HEK293T (cell line): ENCODE data around the gene HECTD1.
"Not testable (repeated sequence)": the region's sequence is repeated elsewhere in the genome, so short reads cannot be mapped to it uniquely, and the experiment has no call there.

ENCODE experiments used
- CTCF ChIA-PET: fragments of 350-600 bp; formaldehyde crosslinking; extraction: SDS; loops from one replicate; lab custom pipeline; 2021; ENCODE audit warnings: antibody characterized with exemption, inconsistent platforms; lab: Yijun Ruan, JAX
- POLR2A ChIA-PET: fragments of 350-600 bp; formaldehyde crosslinking; extraction: SDS; loops from one replicate; lab custom pipeline; 2020; ENCODE audit warnings: antibody characterized with exemption, inconsistent platforms; lab: Yijun Ruan, JAX
- DNase-seq: peaks from one replicate; pipeline ENCODE4 v3.0.0; 2012; ENCODE audit warnings: mixed read lengths; ENCODE audit errors: extremely low spot score
- ARNT ChIP-seq: fragments of 450-650 bp; IDR thresholded peaks from 2 replicates; pipeline ENCODE4 v1.6.1; 2017; ENCODE audit warnings: mild to moderate bottlenecking
- BHLHE40 ChIP-seq: fragments of 450-650 bp; IDR thresholded peaks from 2 replicates; pipeline ENCODE4 v1.6.1; 2016; ENCODE audit warnings: mild to moderate bottlenecking, moderate library complexity, borderline replicate concordance
- CTBP1 ChIP-seq: fragments of 450-650 bp; IDR thresholded peaks from 2 replicates; pipeline ENCODE4 v1.6.1; 2016; ENCODE audit warnings: borderline replicate concordance
- ELF4 ChIP-seq: fragments of 450-650 bp; IDR thresholded peaks from 2 replicates; pipeline ENCODE4 v1.6.1; 2017; ENCODE audit warnings: antibody characterized with exemption
- FOXA1 ChIP-seq: fragments of 450-650 bp; IDR thresholded peaks from 2 replicates; pipeline ENCODE4 v1.6.1; 2016; ENCODE audit warnings: mild to moderate bottlenecking
- FOXK2 ChIP-seq: fragments of 450-650 bp; IDR thresholded peaks from 2 replicates; pipeline ENCODE4 v1.6.1; 2016; ENCODE audit warnings: mild to moderate bottlenecking
- FOXM1 ChIP-seq: fragments of 450-650 bp; IDR thresholded peaks from 2 replicates; pipeline ENCODE4 v1.6.1; 2017; ENCODE audit warnings: mild to moderate bottlenecking, borderline replicate concordance
- HDGF ChIP-seq: fragments of 450-650 bp; IDR thresholded peaks from 2 replicates; pipeline ENCODE4 v1.6.1; 2017; ENCODE audit warnings: antibody characterized with exemption, borderline replicate concordance
- L3MBTL2 ChIP-seq: fragments of 450-650 bp; conservative IDR thresholded peaks from 2 replicates; pipeline ENCODE4 v1.6.1; 2016; ENCODE audit warnings: mild to moderate bottlenecking
- LEF1 ChIP-seq: fragments of 450-650 bp; IDR thresholded peaks from 2 replicates; pipeline ENCODE4 v1.6.1; 2017; ENCODE audit warnings: mild to moderate bottlenecking, borderline replicate concordance
- NFRKB ChIP-seq: fragments of 450-650 bp; IDR thresholded peaks from 2 replicates; pipeline ENCODE4 v1.6.1; 2016; ENCODE audit warnings: mild to moderate bottlenecking, moderate library complexity
- PKNOX1 ChIP-seq: fragments of 450-650 bp; IDR thresholded peaks from 2 replicates; pipeline ENCODE4 v1.6.1; 2016
- SP1 ChIP-seq: fragments of 450-650 bp; IDR thresholded peaks from 2 replicates; pipeline ENCODE4 v1.6.1; 2017
- SUZ12 ChIP-seq: fragments of 450-650 bp; IDR thresholded peaks from 2 replicates; pipeline ENCODE4 v1.6.1; 2016; ENCODE audit warnings: mild to moderate bottlenecking
- TARDBP ChIP-seq: fragments of 450-650 bp; IDR thresholded peaks from 2 replicates; pipeline ENCODE4 v1.6.1; 2016
- ZNF384 ChIP-seq: fragments of 450-650 bp; IDR thresholded peaks from 2 replicates; pipeline ENCODE4 v1.6.1; 2016

Gene HECTD1

GRCh38 chr14:31251028-31251958, 43.7 kb upstream of the HECTD1 start:
- ChIA-PET CTCF (no interaction called here), POLR2A (interaction anchor here (0.7 kb wide), 1 partner anchor 23 kb away, joined by 3 read pairs; no protein-coding TSS in a partner anchor)
- no peak for DNase-seq
- TF ChIP-seq ELF4 = no peak
- no peak for TF ChIP-seq CTBP1

GRCh38 chr14:31244626-31245025, 37.0 kb upstream of the HECTD1 start:
- DNase-seq = no peak
- no peak for TF ChIP-seq ELF4
- ChIA-PET CTCF (no interaction called here), POLR2A (no interaction called here)

GRCh38 chr14:31243860-31244259, 36.3 kb upstream of the HECTD1 start:
- DNase-seq = no peak
- TF ChIP-seq SUZ12 (no peak), FOXK2 (no peak), CTBP1 (no peak), ELF4 (no peak), TARDBP (no peak), FOXA1 (no peak), LEF1 (no peak), PKNOX1 (no peak), BHLHE40 (no peak), NFRKB (no peak), L3MBTL2 (no peak), ARNT (no peak), HDGF (no peak)
- ChIA-PET POLR2A (no interaction called here), CTCF (interaction anchor here (0.6 kb wide), 1 partner anchor 126 kb away, joined by 3 read pairs; no protein-coding TSS in a partner anchor)

- POLR2A ChIA-PET, DNase-seq: not testable (repeated sequence)
- CTCF ChIA-PET = interaction anchor here (0.6 kb wide), 1 partner anchor 1230 kb away, joined by 3 read pairs; no protein-coding TSS in a partner anchor
These were observed 34.8 kb upstream of the HECTD1 start for GRCh38 chr14:31242161-31242940.

- no peak for DNase-seq
- ChIA-PET POLR2A (no interaction called here), CTCF (no interaction called here)
- no peak for TF ChIP-seq FOXA1
- TF ChIP-seq SP1 = no peak
- no peak for TF ChIP-seq TARDBP
- TF ChIP-seq ELF4 = no peak
- no peak for TF ChIP-seq FOXM1
- no peak for TF ChIP-seq LEF1
- TF ChIP-seq ARNT = no peak
- no peak for TF ChIP-seq NFRKB
- no peak for TF ChIP-seq SUZ12
These were observed 34.0 kb upstream of the HECTD1 start for GRCh38 chr14:31241450-31242114.

- POLR2A ChIA-PET = no interaction called here
- TF ChIP-seq ARNT (no peak), FOXK2 (no peak), HDGF (no peak), PKNOX1 (no peak), BHLHE40 (no peak), SP1 (no peak), FOXM1 (no peak), L3MBTL2 (no peak), FOXA1 (no peak), ZNF384 (no peak), LEF1 (no peak), TARDBP (no peak), CTBP1 (no peak), NFRKB (no peak), ELF4 (no peak), SUZ12 (no peak)
- DNase-seq = no peak
- CTCF ChIA-PET = no interaction called here
These were observed 32.1 kb upstream of the HECTD1 start for GRCh38 chr14:31239741-31240140.

- TF ChIP-seq ARNT = no peak
- no peak for TF ChIP-seq PKNOX1
- TF ChIP-seq L3MBTL2 = no peak
- no peak for TF ChIP-seq SP1
- no peak for TF ChIP-seq BHLHE40
- no peak for TF ChIP-seq ELF4
- TF ChIP-seq CTBP1 = no peak
- no peak for TF ChIP-seq FOXK2
- TF ChIP-seq FOXA1 = no peak
- no peak for TF ChIP-seq FOXM1
- ChIA-PET POLR2A (no interaction called here), CTCF (no interaction called here)
- no peak for DNase-seq
These were observed 27.9 kb upstream of the HECTD1 start for GRCh38 chr14:31235462-31235861.
